Measurements from ENCODE around the gene ATL2.

Gene ATL2

GRCh38 chr2:38264396-38265221 lies 112.5 kb downstream of the ATL2 start:
- DNase-seq (ENCODE audit: low spot score) (no peak), ATAC-seq (ENCODE audit: low read depth) (no peak)
- Histone ChIP-seq H3K36me3 (ENCODE audit: low read depth) (no peaks in the 10 kb centered on the region), H3K27ac (ENCODE audit: poor library complexity, severe bottlenecking) (no peak overlapping the region), H3K4me3 (ENCODE audit: severe bottlenecking) (no peak overlapping the region), H3K9me3 (ENCODE audit: severe bottlenecking) (no peaks in the 10 kb centered on the region), H3K27me3 (ENCODE audit: insufficient read depth, poor library complexity, severe bottlenecking) (no peaks in the 10 kb centered on the region), H3K4me1 (ENCODE audit: insufficient read depth, poor library complexity, severe bottlenecking) (no peaks in the 10 kb centered on the region)
- no peak for TF ChIP-seq CTCF (IDR thresholded peaks at IDR 0.05; ENCODE audit: poor library complexity, severe bottlenecking)

GRCh38 chr2:38263293-38263692 lies 113.8 kb downstream of the ATL2 start:
- H3K36me3 ChIP-seq (ENCODE audit: low read depth): no peaks in the 10 kb centered on the region
- ATAC-seq (ENCODE audit: low read depth): no peak
- H3K27me3 ChIP-seq (ENCODE audit: insufficient read depth, poor library complexity, severe bottlenecking): no peaks in the 10 kb centered on the region
- H3K4me3 ChIP-seq (ENCODE audit: severe bottlenecking): no peak overlapping the region
- no peak for TF ChIP-seq CTCF (IDR thresholded peaks at IDR 0.05; ENCODE audit: poor library complexity, severe bottlenecking)
- no peak overlapping the region for H3K27ac ChIP-seq (ENCODE audit: poor library complexity, severe bottlenecking)
- H3K4me1 ChIP-seq (ENCODE audit: insufficient read depth, poor library complexity, severe bottlenecking): no peaks in the 10 kb centered on the region
- no peaks in the 10 kb centered on the region for H3K9me3 ChIP-seq (ENCODE audit: severe bottlenecking)
- DNase-seq (ENCODE audit: low spot score): no peak

- DNase-seq (ENCODE audit: low spot score) (no peak), ATAC-seq (ENCODE audit: low read depth) (no peak)
- Histone ChIP-seq H3K4me3 (ENCODE audit: severe bottlenecking) (no peak overlapping the region), H3K27me3 (ENCODE audit: insufficient read depth, poor library complexity, severe bottlenecking) (no peaks in the 10 kb centered on the region), H3K27ac (ENCODE audit: poor library complexity, severe bottlenecking) (no peak overlapping the region), H3K4me1 (ENCODE audit: insufficient read depth, poor library complexity, severe bottlenecking) (no peaks in the 10 kb centered on the region), H3K36me3 (ENCODE audit: low read depth) (no peaks in the 10 kb centered on the region), H3K9me3 (ENCODE audit: severe bottlenecking) (no peaks in the 10 kb centered on the region)
- TF ChIP-seq CTCF (IDR thresholded peaks at IDR 0.05; ENCODE audit: poor library complexity, severe bottlenecking): no peak
Observed at GRCh38 chr2:38262069-38262871, 114.8 kb downstream of the ATL2 start.

- ATAC-seq (ENCODE audit: low read depth): no peak
- no peaks in the 10 kb centered on the region for H3K36me3 ChIP-seq (ENCODE audit: low read depth)
- TF ChIP-seq CTCF (IDR thresholded peaks at IDR 0.05; ENCODE audit: poor library complexity, severe bottlenecking): no peak
- no peaks in the 10 kb centered on the region for H3K27me3 ChIP-seq (ENCODE audit: insufficient read depth, poor library complexity, severe bottlenecking)
- no peak for DNase-seq (ENCODE audit: low spot score)
- H3K27ac ChIP-seq (ENCODE audit: poor library complexity, severe bottlenecking): no peak overlapping the region
- H3K9me3 ChIP-seq (ENCODE audit: severe bottlenecking): no peaks in the 10 kb centered on the region
- no peaks in the 10 kb centered on the region for H3K4me1 ChIP-seq (ENCODE audit: insufficient read depth, poor library complexity, severe bottlenecking)
- no peak overlapping the region for H3K4me3 ChIP-seq (ENCODE audit: severe bottlenecking)
Observed at GRCh38 chr2:38261569-38262068, 115.5 kb downstream of the ATL2 start.
